ENCODE data around the gene FAM124B.

- TF ChIP-seq, protein P1, sequence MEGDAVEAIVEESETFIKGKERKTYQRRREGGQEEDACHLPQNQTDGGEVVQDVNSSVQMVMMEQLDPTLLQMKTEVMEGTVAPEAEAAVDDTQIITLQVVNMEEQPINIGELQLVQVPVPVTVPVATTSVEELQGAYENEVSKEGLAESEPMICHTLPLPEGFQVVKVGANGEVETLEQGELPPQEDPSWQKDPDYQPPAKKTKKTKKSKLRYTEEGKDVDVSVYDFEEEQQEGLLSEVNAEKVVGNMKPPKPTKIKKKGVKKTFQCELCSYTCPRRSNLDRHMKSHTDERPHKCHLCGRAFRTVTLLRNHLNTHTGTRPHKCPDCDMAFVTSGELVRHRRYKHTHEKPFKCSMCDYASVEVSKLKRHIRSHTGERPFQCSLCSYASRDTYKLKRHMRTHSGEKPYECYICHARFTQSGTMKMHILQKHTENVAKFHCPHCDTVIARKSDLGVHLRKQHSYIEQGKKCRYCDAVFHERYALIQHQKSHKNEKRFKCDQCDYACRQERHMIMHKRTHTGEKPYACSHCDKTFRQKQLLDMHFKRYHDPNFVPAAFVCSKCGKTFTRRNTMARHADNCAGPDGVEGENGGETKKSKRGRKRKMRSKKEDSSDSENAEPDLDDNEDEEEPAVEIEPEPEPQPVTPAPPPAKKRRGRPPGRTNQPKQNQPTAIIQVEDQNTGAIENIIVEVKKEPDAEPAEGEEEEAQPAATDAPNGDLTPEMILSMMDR (IDR thresholded peaks at IDR 0.05): no peak
- TF ChIP-seq POLR2A (IDR thresholded peaks at IDR 0.05): no peak
Observed at GRCh38 chr2:224365331-224365730, 36.6 kb downstream of the FAM124B start.

Data from breast epithelium (tissue), 3 donors.